H9 (cell line): ENCODE results near the gene TFR2. TPM values are rescaled to one million over a fixed set of nuclear protein-coding genes. Genes with fewer than 3 reads are reported as not detected.
A peak's percentile ranks its signal among the peaks of the same experiment; 100 is the strongest.

ENCODE experiments used
- DNase-seq: peaks from one replicate; pipeline ENCODE4 v3.0.0-alpha.2; 2017
- H2AFZ ChIP-seq: one replicate; pipeline ENCODE4 v1.6.1; 2013; ENCODE audit warnings: mild to moderate bottlenecking, low read length, control low read depth, moderate library complexity
- H2AK5ac ChIP-seq: 2 replicates; pipeline ENCODE4 v1.6.1; 2013; ENCODE audit warnings: low read length, control low read depth, mixed read lengths; ENCODE audit not compliant: insufficient read length
- H2BK120ac ChIP-seq: one replicate; pipeline ENCODE4 v1.6.1; 2013; ENCODE audit warnings: low read depth, mild to moderate bottlenecking, low read length, control low read depth, inconsistent platforms; ENCODE audit not compliant: poor library complexity, severe bottlenecking
- H2BK12ac ChIP-seq: 2 replicates; pipeline ENCODE4 v1.6.1; 2013; ENCODE audit warnings: low read length, control low read depth, mixed read lengths, low read depth; ENCODE audit not compliant: insufficient read length
- H2BK15ac ChIP-seq: 2 replicates; pipeline ENCODE4 v1.6.1; 2013; ENCODE audit warnings: low read depth, low read length, control low read depth
- H2BK20ac ChIP-seq: one replicate; pipeline ENCODE4 v1.6.1; 2013; ENCODE audit warnings: low read depth, mild to moderate bottlenecking, low read length, control low read depth, inconsistent platforms; ENCODE audit not compliant: poor library complexity, severe bottlenecking
- H2BK5ac ChIP-seq: 2 replicates; pipeline ENCODE4 v1.6.1; 2013; ENCODE audit warnings: low read length, control low read depth, mixed read lengths; ENCODE audit not compliant: insufficient read length
- H3K14ac ChIP-seq: 2 replicates; pipeline ENCODE4 v1.6.1; 2013; ENCODE audit warnings: low read length, control low read depth; ENCODE audit not compliant: insufficient read depth
- H3K18ac ChIP-seq: 2 replicates; pipeline ENCODE4 v1.6.1; 2013; ENCODE audit warnings: low read depth, mild to moderate bottlenecking, mixed read lengths, low read length, control low read depth; ENCODE audit not compliant: insufficient read length
- H3K23ac ChIP-seq: 2 replicates; pipeline ENCODE4 v1.6.1; 2013; ENCODE audit warnings: low read length, control low read depth, mixed read lengths, low read depth; ENCODE audit not compliant: insufficient read length
- H3K23me2 ChIP-seq: 2 replicates; pipeline ENCODE4 v1.6.1; 2013; ENCODE audit warnings: low read depth, mild to moderate bottlenecking, mixed read lengths, low read length, control low read depth; ENCODE audit not compliant: insufficient read length, poor library complexity, severe bottlenecking
- H3K27ac ChIP-seq: 2 replicates; pipeline ENCODE4 v1.5.1; 2013; ENCODE audit warnings: low read length, control low read depth, mixed read lengths, low read depth; ENCODE audit not compliant: insufficient read length
- H3K27me3 ChIP-seq: 2 replicates; pipeline ENCODE4 v1.6.1; 2013; ENCODE audit warnings: low read length, control low read depth, inconsistent platforms; ENCODE audit not compliant: insufficient read depth
- H3K4ac ChIP-seq: 2 replicates; pipeline ENCODE4 v1.6.1; 2013; ENCODE audit warnings: low read depth, mild to moderate bottlenecking, control low read depth, inconsistent platforms, low read length, moderate library complexity
- H3K4me1 ChIP-seq: 2 replicates; pipeline ENCODE4 v1.6.1; 2013; ENCODE audit warnings: low read length, control low read depth, inconsistent platforms; ENCODE audit not compliant: insufficient read depth
- H3K4me2 ChIP-seq: 2 replicates; pipeline ENCODE4 v1.6.1; 2013; ENCODE audit warnings: low read length, control low read depth, mixed read lengths; ENCODE audit not compliant: insufficient read length, insufficient read depth
- H3K56ac ChIP-seq: 2 replicates; pipeline ENCODE4 v1.6.1; 2013; ENCODE audit warnings: low read depth, mild to moderate bottlenecking, mixed read lengths, low read length, control low read depth; ENCODE audit not compliant: insufficient read length
- H3K79me1 ChIP-seq: 2 replicates; pipeline ENCODE4 v1.6.1; 2013; ENCODE audit warnings: low read depth, mild to moderate bottlenecking, moderate library complexity, low read length, control low read depth, inconsistent platforms; ENCODE audit not compliant: insufficient read depth, poor library complexity, severe bottlenecking
- H3K79me2 ChIP-seq: 2 replicates; pipeline ENCODE4 v1.6.1; 2013; ENCODE audit warnings: low read length, control low read depth, inconsistent platforms; ENCODE audit not compliant: insufficient read depth
- H3K9ac ChIP-seq: 2 replicates; pipeline ENCODE4 v1.6.1; 2013; ENCODE audit warnings: low read length, control low read depth, mixed read lengths; ENCODE audit not compliant: insufficient read length; ENCODE audit errors: extremely low read depth
- H3K9me3 ChIP-seq: one replicate; pipeline ENCODE4 v1.6.1; 2013; ENCODE audit warnings: low read depth, low read length, inconsistent platforms; ENCODE audit not compliant: control insufficient read depth
- H3T11ph ChIP-seq: one replicate; pipeline ENCODE4 v1.6.1; 2013; ENCODE audit warnings: mild to moderate bottlenecking, low read length, control low read depth, inconsistent platforms
- H4K20me1 ChIP-seq: one replicate; pipeline ENCODE4 v1.6.1; 2013; ENCODE audit not compliant: control insufficient read depth, insufficient read length, insufficient read depth
- H4K5ac ChIP-seq: 2 replicates; pipeline ENCODE4 v1.6.1; 2013; ENCODE audit warnings: low read depth, mild to moderate bottlenecking, mixed read lengths, low read length, control low read depth; ENCODE audit not compliant: insufficient read length
- H4K8ac ChIP-seq: replicated peaks from 2 replicates; pipeline ENCODE4 v1.6.1; 2013; ENCODE audit warnings: low read length, control low read depth, mixed read lengths, low read depth; ENCODE audit not compliant: insufficient read length
- H4K91ac ChIP-seq: 2 replicates; pipeline ENCODE4 v1.6.1; 2013; ENCODE audit warnings: low read depth, mild to moderate bottlenecking, moderate library complexity, mixed read lengths, low read length, control low read depth; ENCODE audit not compliant: insufficient read length
- H3K27ac Mint-ChIP-seq, 3 experiments: 2 replicates in 2 of 3; 3 replicates in 1 of 3; pipeline ENCODE4 v1.8.0; 2020 to 2021; ENCODE audit warnings: mixed read lengths in 3 of 3, mild to moderate bottlenecking in 1 of 3, moderate library complexity in 1 of 3
- H3K27me3 Mint-ChIP-seq: 2 replicates; pipeline ENCODE4 v1.8.0; 2021; ENCODE audit warnings: low read depth, mild to moderate bottlenecking, moderate library complexity, mixed read lengths
- H3K36me3 Mint-ChIP-seq, 3 experiments: 2 replicates in 2 of 3; 3 replicates in 1 of 3; pipeline ENCODE4 v1.8.0; 2020 to 2021; ENCODE audit warnings: low read depth in 3 of 3, mixed read lengths in 3 of 3; ENCODE audit not compliant: insufficient read depth in 1 of 3
- H3K4me1 Mint-ChIP-seq, 2 experiments: 2 replicates each; pipeline ENCODE4 v1.8.0; 2020; ENCODE audit warnings: mixed read lengths in 2 of 2
- H3K4me3 Mint-ChIP-seq, 2 experiments: 2 replicates in 1 of 2; 3 replicates in 1 of 2; pipeline ENCODE4 v1.8.0; 2020 to 2021; ENCODE audit warnings: mild to moderate bottlenecking in 2 of 2, mixed read lengths in 2 of 2, moderate library complexity in 1 of 2
- H3K9me3 Mint-ChIP-seq, 2 experiments: 2 replicates in 1 of 2; 3 replicates in 1 of 2; pipeline ENCODE4 v1.8.0; 2020; ENCODE audit warnings: mild to moderate bottlenecking in 2 of 2, mixed read lengths in 2 of 2, moderate library complexity in 1 of 2
- CTCF ChIP-seq: fragments of 200-600 bp; sonication (generic); conservative IDR thresholded peaks from 3 replicates; pipeline ENCODE4 v1.8.0; 2021; ENCODE audit warnings: antibody characterized with exemption, mild to moderate bottlenecking
- WGBS: extraction: QIAGEN DNeasy Blood & Tissue Kit; methylation state at CpG from one replicate; pipeline ENCODE4 v1.1.7; 2013; ENCODE audit warnings: missing lambda C conversion rate, low lambda C conversion rate, mixed read lengths; ENCODE audit not compliant: insufficient read length; ENCODE audit errors: extremely low coverage; 5-methylcytosine and 5-hydroxymethylcytosine counted together
- total RNA-seq: library from RNA; stranded (reverse); gene quantifications from 2 replicates; pipeline ENCODE4 v1.2.1, GENCODE V29; 2021

TFR2 gene
- total RNA-seq, 1 experiment from 2014 or later = 2.3 TPM

- H3K27me3 Mint-ChIP-seq = no peaks in the 10 kb centered on the region
- DNase-seq = no peak
- no peaks in the 10 kb centered on the region for H3K4me1 ChIP-seq
- no peaks in the 10 kb centered on the region for H3K9me3 Mint-ChIP-seq
- WGBS = no CpG with 5 or more reads among the region's 17 CpGs
- no peak overlapping the region for H2BK15ac ChIP-seq
- H3K27ac Mint-ChIP-seq = peak overlapping the region in 1 of 3 experiments; percentile 67; a peak in 3 of 7 replicates
- H3K56ac ChIP-seq = no peak overlapping the region
- H3K4ac ChIP-seq = no peak overlapping the region
- H2BK12ac ChIP-seq = no peak overlapping the region
- H2AK5ac ChIP-seq = no peak overlapping the region
- peaks cover 10 to 16% of the 10 kb centered on the region in 2 experiments for H3K4me1 Mint-ChIP-seq
- no peak overlapping the region for H4K8ac ChIP-seq
- H2AFZ ChIP-seq = no peak overlapping the region
- H3K79me1 ChIP-seq = peaks cover 5% of the 10 kb centered on the region
- no peak overlapping the region for H3K4me3 Mint-ChIP-seq
- H4K20me1 ChIP-seq = no peaks in the 10 kb centered on the region
- no peak overlapping the region for H4K5ac ChIP-seq
- H3K23me2 ChIP-seq = no peaks in the 10 kb centered on the region
- no peak overlapping the region for H3T11ph ChIP-seq
- no peak overlapping the region for H4K91ac ChIP-seq
- no peak overlapping the region for H3K27ac ChIP-seq
- TF ChIP-seq CTCF = no peak
- no peak overlapping the region for H2BK5ac ChIP-seq
- no peak overlapping the region for H3K18ac ChIP-seq
- H3K27me3 ChIP-seq = no peaks in the 10 kb centered on the region
- no peak overlapping the region for H3K4me2 ChIP-seq
- no peak overlapping the region for H3K14ac ChIP-seq
- H3K79me2 ChIP-seq = peaks cover 16% of the 10 kb centered on the region; the same call in 1 of the 2 replicates
- H3K36me3 Mint-ChIP-seq = peaks cover 31 to 74% (median 66%) of the 10 kb centered on the region in 3 experiments
- no peaks in the 10 kb centered on the region for H3K9me3 ChIP-seq
- H3K9ac ChIP-seq = no peak overlapping the region
- H2BK20ac ChIP-seq = no peak overlapping the region
- no peak overlapping the region for H2BK120ac ChIP-seq
- no peak overlapping the region for H3K23ac ChIP-seq
Measured at GRCh38 chr7:100686822-100687211, 45.5 kb upstream of the TFR2 start.
